DOHH2 (cell line): Measurements from ENCODE around the gene HCFC1R1.

Experiments used
- H3F3A ChIP-seq: fragments of 200-600 bp; sonication (generic), shearing (Covaris generic); 2 replicates; pipeline ENCODE4 v1.6.0; 2016; ENCODE audit warnings: antibody characterized with exemption, mild to moderate bottlenecking; ENCODE audit not compliant: control insufficient read depth, insufficient read depth
- H3K27ac ChIP-seq: fragments of 200-600 bp; sonication (generic); 2 replicates; pipeline ENCODE4 v1.5.1; 2014; ENCODE audit warnings: low read depth, mild to moderate bottlenecking, low read length, moderate library complexity
- H3K27me3 ChIP-seq: fragments of 200-600 bp; sonication (generic); 2 replicates; pipeline ENCODE4 v1.6.1; 2014; ENCODE audit warnings: mild to moderate bottlenecking, low read length, mixed read lengths; ENCODE audit not compliant: control insufficient read depth
- H3K36me3 ChIP-seq: fragments of 200-600 bp; sonication (generic); 2 replicates; pipeline ENCODE4 v1.6.1; 2014; ENCODE audit warnings: mild to moderate bottlenecking, low read length, moderate library complexity, mixed read lengths; ENCODE audit not compliant: control insufficient read depth
- H3K4me1 ChIP-seq: fragments of 200-600 bp; sonication (generic); 2 replicates; pipeline ENCODE4 v1.6.1; 2014; ENCODE audit warnings: mild to moderate bottlenecking, low read length, mixed read lengths; ENCODE audit not compliant: control insufficient read depth
- H3K4me2 ChIP-seq: fragments of 200-600 bp; sonication (generic); 2 replicates; pipeline ENCODE4 v1.6.0; 2014; ENCODE audit warnings: mild to moderate bottlenecking, low read length, moderate library complexity
- H3K4me3 ChIP-seq: fragments of 200-600 bp; sonication (generic); 2 replicates; pipeline ENCODE4 v1.5.1; 2014; ENCODE audit warnings: mild to moderate bottlenecking, low read length, mixed read lengths
- H3K79me2 ChIP-seq: fragments of 200-600 bp; sonication (generic); 2 replicates; pipeline ENCODE4 v1.6.1; 2014; ENCODE audit warnings: mild to moderate bottlenecking, low read length, mixed read lengths; ENCODE audit not compliant: control insufficient read depth
- H3K9me2 ChIP-seq: fragments of 200-600 bp; sonication (generic); replicated peaks from 2 replicates; pipeline ENCODE4 v1.6.1; 2014; ENCODE audit warnings: mild to moderate bottlenecking, low read length, mixed read lengths; ENCODE audit not compliant: control insufficient read depth
- H3K9me3 ChIP-seq: fragments of 200-600 bp; sonication (generic); 2 replicates; pipeline ENCODE4 v1.6.1; 2014; ENCODE audit warnings: antibody characterized with exemption, low read length, mixed read lengths; ENCODE audit not compliant: control insufficient read depth, insufficient read depth
- H4K20me1 ChIP-seq: fragments of 200-600 bp; sonication (generic); 2 replicates; pipeline ENCODE4 v1.6.0; 2014; ENCODE audit warnings: low read depth, mild to moderate bottlenecking, antibody characterized with exemption, low read length, moderate library complexity; ENCODE audit not compliant: control insufficient read depth, insufficient read depth
- EZH2phosphoT487 ChIP-seq: fragments of 200-600 bp; sonication (generic); IDR thresholded peaks from 2 replicates; pipeline ENCODE4 v1.6.1; 2017; ENCODE audit warnings: borderline replicate concordance, mild to moderate bottlenecking, antibody characterized with exemption, low read length, moderate library complexity, mixed read lengths
- TF ChIP-seq, protein P1 (sequence below): fragments of 200-600 bp; sonication (generic); IDR thresholded peaks from one replicate; pipeline ENCODE4 v1.5.1; 2014; ENCODE audit warnings: antibody characterized with exemption, mild to moderate bottlenecking, low read depth, low read length; ENCODE audit not compliant: poor library complexity, severe bottlenecking

The HCFC1R1 gene

DNA sequence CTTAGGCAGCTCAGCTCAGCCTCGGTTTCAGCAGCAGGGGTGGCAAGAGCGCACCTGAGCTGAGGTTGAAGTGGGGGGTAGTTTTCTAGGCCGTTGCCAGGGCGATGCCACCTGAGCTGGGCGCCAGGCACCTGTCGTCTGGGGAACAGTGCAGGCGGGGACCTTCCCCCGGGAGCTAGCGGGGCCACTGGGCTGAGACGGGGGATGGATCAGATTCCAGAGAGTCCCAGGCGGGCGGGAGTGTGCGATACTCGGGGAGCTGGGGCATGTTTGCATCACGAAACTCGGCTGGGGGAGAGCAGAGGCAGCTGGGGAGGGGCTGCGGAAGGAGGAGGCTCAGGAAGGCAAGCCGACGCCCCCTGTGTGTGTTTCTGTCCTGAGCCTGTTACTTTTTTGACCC, 11.5 kb downstream of the HCFC1R1 start:
- Histone ChIP-seq H3K36me3 (no peaks in the 10 kb centered on the region), H3K27ac (no peak overlapping the region), H3F3A (no peaks in the 10 kb centered on the region), H4K20me1 (no peaks in the 10 kb centered on the region), H3K79me2 (no peaks in the 10 kb centered on the region), H3K9me3 (no peaks in the 10 kb centered on the region), H3K27me3 (peaks cover 34% of the 10 kb centered on the region), H3K4me1 (peaks cover 14% of the 10 kb centered on the region), H3K4me3 (no peak overlapping the region), H3K4me2 (no peak overlapping the region), H3K9me2 (no peaks in the 10 kb centered on the region)
- TF ChIP-seq EZH2phosphoT487 = no peak
- TF ChIP-seq, protein P1, sequence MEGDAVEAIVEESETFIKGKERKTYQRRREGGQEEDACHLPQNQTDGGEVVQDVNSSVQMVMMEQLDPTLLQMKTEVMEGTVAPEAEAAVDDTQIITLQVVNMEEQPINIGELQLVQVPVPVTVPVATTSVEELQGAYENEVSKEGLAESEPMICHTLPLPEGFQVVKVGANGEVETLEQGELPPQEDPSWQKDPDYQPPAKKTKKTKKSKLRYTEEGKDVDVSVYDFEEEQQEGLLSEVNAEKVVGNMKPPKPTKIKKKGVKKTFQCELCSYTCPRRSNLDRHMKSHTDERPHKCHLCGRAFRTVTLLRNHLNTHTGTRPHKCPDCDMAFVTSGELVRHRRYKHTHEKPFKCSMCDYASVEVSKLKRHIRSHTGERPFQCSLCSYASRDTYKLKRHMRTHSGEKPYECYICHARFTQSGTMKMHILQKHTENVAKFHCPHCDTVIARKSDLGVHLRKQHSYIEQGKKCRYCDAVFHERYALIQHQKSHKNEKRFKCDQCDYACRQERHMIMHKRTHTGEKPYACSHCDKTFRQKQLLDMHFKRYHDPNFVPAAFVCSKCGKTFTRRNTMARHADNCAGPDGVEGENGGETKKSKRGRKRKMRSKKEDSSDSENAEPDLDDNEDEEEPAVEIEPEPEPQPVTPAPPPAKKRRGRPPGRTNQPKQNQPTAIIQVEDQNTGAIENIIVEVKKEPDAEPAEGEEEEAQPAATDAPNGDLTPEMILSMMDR = no peak

GRCh38 chr16:3010510-3010909, 13.2 kb downstream of the HCFC1R1 start:
- H3F3A ChIP-seq = no peaks in the 10 kb centered on the region

DNA sequence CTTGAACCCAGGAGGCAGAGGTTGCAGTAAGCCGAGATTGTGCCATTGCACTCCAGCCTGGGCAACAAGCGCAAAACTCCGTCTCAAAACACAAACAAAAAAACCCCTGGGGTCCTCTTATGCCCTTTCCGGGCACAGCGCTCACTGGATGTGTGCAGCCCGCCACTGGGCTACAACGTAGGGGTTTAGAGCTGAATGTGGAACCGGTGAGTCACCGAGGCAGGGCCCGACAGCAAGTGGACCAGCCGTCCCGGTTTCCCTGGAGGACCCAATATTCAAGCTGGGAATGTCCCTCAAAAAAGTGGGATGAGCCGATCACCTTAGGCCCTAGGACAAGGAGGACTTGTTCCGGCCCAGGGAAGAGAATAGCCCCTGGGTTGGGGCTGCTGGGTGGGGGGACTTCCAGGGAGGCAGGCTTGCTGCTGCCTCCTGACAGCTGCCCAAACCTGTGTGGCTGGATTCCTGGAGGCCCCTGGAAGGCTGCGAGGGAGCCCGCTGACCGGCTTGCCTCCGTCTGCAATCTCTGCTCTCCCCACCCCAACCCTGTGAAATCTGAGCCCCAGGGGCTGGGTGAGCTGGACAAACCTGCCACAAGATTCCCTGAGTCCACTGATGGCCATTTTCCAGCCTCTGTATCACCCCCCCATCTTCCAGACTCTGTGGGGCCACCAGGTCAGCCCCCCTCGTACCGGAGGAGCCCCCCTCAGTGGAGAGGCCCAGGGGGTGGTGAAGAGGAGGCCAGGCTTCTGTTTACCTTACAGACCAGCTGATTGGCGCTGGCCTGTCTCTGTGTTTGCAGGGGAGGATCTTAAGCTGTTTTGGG, 14.0 kb downstream of the HCFC1R1 start:
- Histone ChIP-seq H3K27ac (no peak overlapping the region), H4K20me1 (no peaks in the 10 kb centered on the region), H3K9me3 (no peaks in the 10 kb centered on the region), H3K9me2 (no peaks in the 10 kb centered on the region), H3K27me3 (peaks cover 47% of the 10 kb centered on the region), H3K4me3 (no peak overlapping the region), H3F3A (no peaks in the 10 kb centered on the region), H3K79me2 (no peaks in the 10 kb centered on the region), H3K4me1 (peaks cover 20% of the 10 kb centered on the region), H3K4me2 (no peak overlapping the region), H3K36me3 (no peaks in the 10 kb centered on the region)
- TF ChIP-seq EZH2phosphoT487 = no peak

More at GRCh38 chr16:3010510-3010909, 13.2 kb downstream of the HCFC1R1 start:
- no peaks in the 10 kb centered on the region for H3K36me3 ChIP-seq
- H3K4me1 ChIP-seq = peaks cover 17% of the 10 kb centered on the region
- H3K4me2 ChIP-seq = no peak overlapping the region
- H3K9me2 ChIP-seq = no peaks in the 10 kb centered on the region
- TF ChIP-seq, protein P1 = no peak
- TF ChIP-seq EZH2phosphoT487 = no peak
- no peak overlapping the region for H3K4me3 ChIP-seq
- no peaks in the 10 kb centered on the region for H4K20me1 ChIP-seq
- H3K27ac ChIP-seq = no peak overlapping the region
- H3K79me2 ChIP-seq = no peaks in the 10 kb centered on the region
- no peaks in the 10 kb centered on the region for H3K9me3 ChIP-seq
- H3K27me3 ChIP-seq = peaks cover 43% of the 10 kb centered on the region

DNA sequence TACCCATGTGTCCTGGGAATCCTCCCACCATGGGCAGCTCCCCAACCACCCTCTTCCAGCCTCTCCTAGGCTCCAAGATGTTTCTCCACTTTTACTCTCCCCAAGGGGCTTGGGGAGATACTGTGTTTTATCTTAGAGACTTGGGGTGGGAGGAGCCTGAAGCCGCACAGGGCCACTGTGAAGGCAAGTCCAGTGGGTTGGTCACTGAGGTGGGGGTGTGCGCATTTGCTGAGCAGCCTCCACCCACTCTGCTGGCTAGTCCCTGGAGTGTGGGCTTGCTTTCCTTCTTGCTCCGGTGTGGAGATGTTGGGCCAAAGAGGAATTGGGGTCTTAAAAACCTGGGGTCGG, 15.1 kb downstream of the HCFC1R1 start:
- no peaks in the 10 kb centered on the region for H3K36me3 ChIP-seq

More for the DNA sequence above, 15.1 kb downstream of the HCFC1R1 start:
- Histone ChIP-seq H3K27ac (no peak overlapping the region), H3K79me2 (no peaks in the 10 kb centered on the region), H3K4me1 (peaks cover 21% of the 10 kb centered on the region), H3F3A (no peaks in the 10 kb centered on the region), H3K4me3 (no peak overlapping the region), H3K9me3 (no peaks in the 10 kb centered on the region), H3K4me2 (no peak overlapping the region), H3K9me2 (no peaks in the 10 kb centered on the region), H3K27me3 (peaks cover 48% of the 10 kb centered on the region), H4K20me1 (no peaks in the 10 kb centered on the region)
- TF ChIP-seq, protein P1 = no peak
- no peak for TF ChIP-seq EZH2phosphoT487
